Measurements from ENCODE around the gene NNAT. TPM values are rescaled to one million over a fixed set of nuclear protein-coding genes. Genes with fewer than 3 reads are reported as not detected.
A peak's percentile ranks its signal among the peaks of the same experiment; 100 is the strongest.

The NNAT gene
- total RNA-seq, 2 experiments from 2014 or later, result 0.23 to 0.36 TPM

GRCh38 chr20:37513779-37514359 is 7.2 kb upstream of the NNAT start:
- no peaks in the 10 kb centered on the region for H3K27me3 Mint-ChIP-seq
- H3K9me3 Mint-ChIP-seq, result no peaks in the 10 kb centered on the region
- H3K27ac Mint-ChIP-seq, result no peak overlapping the region
- no peak overlapping the region for H3K4me3 Mint-ChIP-seq
- H3K36me3 Mint-ChIP-seq, result peaks cover 6% of the 10 kb centered on the region
- H3K4me1 Mint-ChIP-seq, result peaks cover 11% of the 10 kb centered on the region
- no peak for DNase-seq

GRCh38 chr20:37515876-37516275 is 5.2 kb upstream of the NNAT start:
- Mint-ChIP-seq H3K9me3 (no peaks in the 10 kb centered on the region), H3K27ac (no peak overlapping the region), H3K4me3 (no peak overlapping the region), H3K4me1 (peaks cover 19% of the 10 kb centered on the region), H3K27me3 (no peaks in the 10 kb centered on the region), H3K36me3 (peaks cover 13% of the 10 kb centered on the region)
- DNase-seq, result no peak

- DNase-seq, result no peak
- peaks cover 11% of the 10 kb centered on the region for H3K36me3 Mint-ChIP-seq
- peaks cover 20% of the 10 kb centered on the region for H3K4me1 Mint-ChIP-seq
- H3K9me3 Mint-ChIP-seq, result no peaks in the 10 kb centered on the region
- H3K27me3 Mint-ChIP-seq, result no peaks in the 10 kb centered on the region
- no peak overlapping the region for H3K27ac Mint-ChIP-seq
- no peak overlapping the region for H3K4me3 Mint-ChIP-seq
Measured at GRCh38 chr20:37516811-37517750, 4.0 kb upstream of the NNAT start.

- no peak for DNase-seq
- Mint-ChIP-seq H3K27ac (no peak overlapping the region), H3K27me3 (no peaks in the 10 kb centered on the region), H3K4me1 (peaks cover 22% of the 10 kb centered on the region), H3K36me3 (peaks cover 11% of the 10 kb centered on the region), H3K9me3 (no peaks in the 10 kb centered on the region), H3K4me3 (no peak overlapping the region)
Measured at GRCh38 chr20:37518059-37518458, 3.0 kb upstream of the NNAT start.

GRCh38 chr20:37518606-37519507 is 2.2 kb upstream of the NNAT start:
- Mint-ChIP-seq H3K36me3 (peaks cover 11% of the 10 kb centered on the region), H3K4me1 (peaks cover 20% of the 10 kb centered on the region), H3K4me3 (no peak overlapping the region), H3K9me3 (no peaks in the 10 kb centered on the region), H3K27ac (no peak overlapping the region), H3K27me3 (no peaks in the 10 kb centered on the region)
- no peak for DNase-seq

GRCh38 chr20:37519508-37520418 is 1.3 kb upstream of the NNAT start:
- peak overlapping the region; percentile 73 for H3K4me3 Mint-ChIP-seq
- H3K27ac Mint-ChIP-seq, result no peak overlapping the region
- H3K9me3 Mint-ChIP-seq, result no peaks in the 10 kb centered on the region
- peak; percentile 3 for DNase-seq
- no peaks in the 10 kb centered on the region for H3K27me3 Mint-ChIP-seq
- H3K4me1 Mint-ChIP-seq, result peaks cover 28% of the 10 kb centered on the region
- H3K36me3 Mint-ChIP-seq, result peaks cover 10% of the 10 kb centered on the region

GRCh38 chr20:37520419-37520955 is 563 bp upstream of the NNAT start:
- H3K4me3 Mint-ChIP-seq, result peak overlapping the region; percentile 73
- H3K36me3 Mint-ChIP-seq, result peaks cover 10% of the 10 kb centered on the region
- peaks cover 35% of the 10 kb centered on the region for H3K4me1 Mint-ChIP-seq
- H3K27me3 Mint-ChIP-seq, result no peaks in the 10 kb centered on the region
- H3K27ac Mint-ChIP-seq, result no peak overlapping the region
- no peak for DNase-seq
- no peaks in the 10 kb centered on the region for H3K9me3 Mint-ChIP-seq

- DNase-seq, result no peak
- no peaks in the 10 kb centered on the region for H3K27me3 Mint-ChIP-seq
- H3K4me3 Mint-ChIP-seq, result no peak overlapping the region
- H3K36me3 Mint-ChIP-seq, result peaks cover 14% of the 10 kb centered on the region
- no peaks in the 10 kb centered on the region for H3K9me3 Mint-ChIP-seq
- no peak overlapping the region for H3K27ac Mint-ChIP-seq
- peaks cover 42% of the 10 kb centered on the region for H3K4me1 Mint-ChIP-seq
Measured at GRCh38 chr20:37522260-37523011, 1.4 kb downstream of the NNAT start.

GRCh38 chr20:37523012-37523391 is 2.0 kb downstream of the NNAT start:
- Mint-ChIP-seq H3K4me1 (peaks cover 44% of the 10 kb centered on the region), H3K9me3 (no peaks in the 10 kb centered on the region), H3K27me3 (no peaks in the 10 kb centered on the region), H3K4me3 (no peak overlapping the region), H3K36me3 (peaks cover 14% of the 10 kb centered on the region), H3K27ac (no peak overlapping the region)
- DNase-seq, result no peak

- peaks cover 49% of the 10 kb centered on the region for H3K4me1 Mint-ChIP-seq
- DNase-seq, result no peak
- no peaks in the 10 kb centered on the region for H3K9me3 Mint-ChIP-seq
- no peak overlapping the region for H3K4me3 Mint-ChIP-seq
- H3K36me3 Mint-ChIP-seq, result peaks cover 14% of the 10 kb centered on the region
- H3K27me3 Mint-ChIP-seq, result no peaks in the 10 kb centered on the region
- H3K27ac Mint-ChIP-seq, result no peak overlapping the region
Measured at GRCh38 chr20:37523911-37524700, 3.1 kb downstream of the NNAT start.

GRCh38 chr20:37524859-37525708 is 4.0 kb downstream of the NNAT start:
- peaks cover 52% of the 10 kb centered on the region for H3K4me1 Mint-ChIP-seq
- peaks cover 14% of the 10 kb centered on the region for H3K36me3 Mint-ChIP-seq
- DNase-seq, result peak; percentile 26
- no peaks in the 10 kb centered on the region for H3K27me3 Mint-ChIP-seq
- H3K9me3 Mint-ChIP-seq, result no peaks in the 10 kb centered on the region
- H3K27ac Mint-ChIP-seq, result no peak overlapping the region
- peak overlapping the region; percentile 18 for H3K4me3 Mint-ChIP-seq

- Mint-ChIP-seq H3K4me3 (peak overlapping the region; percentile 92), H3K36me3 (peaks cover 7% of the 10 kb centered on the region), H3K9me3 (no peaks in the 10 kb centered on the region), H3K27ac (no peak overlapping the region), H3K4me1 (peaks cover 45% of the 10 kb centered on the region), H3K27me3 (no peaks in the 10 kb centered on the region)
- no peak for DNase-seq
Measured at GRCh38 chr20:37525810-37526209, 4.8 kb downstream of the NNAT start.
